ENCODE measurements around the gene SLC24A3.

- no peak for TF ChIP-seq LEF1 (IDR thresholded peaks at IDR 0.05; ENCODE audit: borderline replicate concordance)
- TF ChIP-seq CTBP1 (IDR thresholded peaks at IDR 0.05; ENCODE audit: borderline replicate concordance) = no peak
- TF ChIP-seq TARDBP (IDR thresholded peaks at IDR 0.05) = no peak
- TF ChIP-seq ARNT (IDR thresholded peaks at IDR 0.05) = no peak
- no peak for TF ChIP-seq SUZ12 (IDR thresholded peaks at IDR 0.05)
- no peak for TF ChIP-seq ZNF384 (IDR thresholded peaks at IDR 0.05)
- no peak for TF ChIP-seq FOXA1 (IDR thresholded peaks at IDR 0.05)
- no peak for TF ChIP-seq HDGF (IDR thresholded peaks at IDR 0.05; ENCODE audit: borderline replicate concordance)
- TF ChIP-seq SP1 (IDR thresholded peaks at IDR 0.05) = no peak
- TF ChIP-seq ELF4 (IDR thresholded peaks at IDR 0.05) = no peak
- no peak for TF ChIP-seq BHLHE40 (IDR thresholded peaks at IDR 0.05; ENCODE audit: borderline replicate concordance)
- TF ChIP-seq L3MBTL2 (conservative IDR thresholded peaks at IDR 0.05) = no peak
- TF ChIP-seq, protein P1, sequence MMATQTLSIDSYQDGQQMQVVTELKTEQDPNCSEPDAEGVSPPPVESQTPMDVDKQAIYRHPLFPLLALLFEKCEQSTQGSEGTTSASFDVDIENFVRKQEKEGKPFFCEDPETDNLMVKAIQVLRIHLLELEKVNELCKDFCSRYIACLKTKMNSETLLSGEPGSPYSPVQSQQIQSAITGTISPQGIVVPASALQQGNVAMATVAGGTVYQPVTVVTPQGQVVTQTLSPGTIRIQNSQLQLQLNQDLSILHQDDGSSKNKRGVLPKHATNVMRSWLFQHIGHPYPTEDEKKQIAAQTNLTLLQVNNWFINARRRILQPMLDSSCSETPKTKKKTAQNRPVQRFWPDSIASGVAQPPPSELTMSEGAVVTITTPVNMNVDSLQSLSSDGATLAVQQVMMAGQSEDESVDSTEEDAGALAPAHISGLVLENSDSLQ (IDR thresholded peaks at IDR 0.05) = no peak
Measured at GRCh38 chr20:19231359-19232035, 19.1 kb downstream of the SLC24A3 start.
